ENCODE data around the gene GLMP. TPM values are rescaled to one million over a fixed set of nuclear protein-coding genes. Genes with fewer than 3 reads are reported as not detected.

GLMP gene
- total RNA-seq = 55.1 and 111 TPM in 2 replicates

GRCh38 chr1:156295391-156295947 is at the start of gene GLMP:
Gene GLMP, minus strand, starts transcription at chr1:156295679. Its CDS starts 34 bp downstream, at chr1:156295645.

GRCh38 chr1:156338180-156338976 is 42.9 kb upstream of the GLMP start, which contains the start of the genes CCT3 and TSACC:
Gene CCT3, minus strand, starts transcription at chr1:156338292. Its CDS starts 108 bp downstream, at chr1:156338184.
Gene TSACC, plus strand, starts transcription at chr1:156338526. Its CDS starts 1,232 bp downstream, at chr1:156339758.

GRCh38 chr1:156298852-156299357 is 3.4 kb upstream of the GLMP start, which contains the start of gene VHLL:
Gene VHLL, minus strand, starts transcription at chr1:156299307. Its CDS starts 118 bp downstream, at chr1:156299189.

GRCh38 chr1:156284112-156284511 is 11.4 kb downstream of the GLMP start, which contains the start of gene TMEM79:
Gene TMEM79, plus strand, starts transcription at chr1:156284325. Its CDS starts 902 bp downstream, at chr1:156285227.

GRCh38 chr1:156282479-156283222 is 12.8 kb downstream of the GLMP start, which contains the start of gene SMG5:
Gene SMG5, minus strand, starts transcription at chr1:156282825. Its CDS starts 145 bp downstream, at chr1:156282680.

GRCh38 chr1:156247460-156248322 is 47.8 kb downstream of the GLMP start, which contains the start of gene PAQR6:
Gene PAQR6, minus strand, starts transcription at chr1:156248056. Its CDS starts 1,325 bp downstream, at chr1:156246731.

Other genes starting within 250 kb of the GLMP start
- 18.4 and 27.2 TPM in 2 replicates for gene UBQLN4, start 241.9 kb downstream of the GLMP start, total RNA-seq
- gene LAMTOR2, start 240.9 kb downstream of the GLMP start, total RNA-seq = 23.4 and 35.2 TPM in 2 replicates
- not detected in 2 replicates for gene RAB25, start 234.5 kb downstream of the GLMP start, total RNA-seq
- 0.22 and 2.3 TPM in 2 replicates for gene MEX3A, start 213.2 kb downstream of the GLMP start, total RNA-seq
- 571 and 1,162 TPM in 2 replicates for gene LMNA, start 181.0 kb downstream of the GLMP start, total RNA-seq
- 0.43 and 0.44 TPM in 2 replicates for gene SEMA4A, start 142.1 kb downstream of the GLMP start, total RNA-seq
- gene SLC25A44, start 101.6 kb downstream of the GLMP start, total RNA-seq = 17.3 and 18.6 TPM in 2 replicates
- 36.5 and 39.2 TPM in 2 replicates for gene PMF1, start 82.7 kb downstream of the GLMP start, total RNA-seq
- gene BGLAP, start 53.5 kb downstream of the GLMP start, total RNA-seq = 0.57 TPM in 1 of 2 replicates, not detected in the other
- gene PAQR6, start 47.6 kb downstream of the GLMP start, total RNA-seq = 0.29 and 0.44 TPM in 2 replicates
- gene SMG5, start 12.9 kb downstream of the GLMP start, total RNA-seq = 66.7 and 80.2 TPM in 2 replicates
- 1.4 and 1.8 TPM in 2 replicates for gene TMEM79, start 11.4 kb downstream of the GLMP start, total RNA-seq
- gene VHLL, start 3.6 kb upstream of the GLMP start, total RNA-seq = 0.29 TPM in 1 of 2 replicates, not detected in the other
- gene CCT3, start 42.6 kb upstream of the GLMP start, total RNA-seq = 235 and 416 TPM in 2 replicates
- gene TSACC, start 42.8 kb upstream of the GLMP start, total RNA-seq = not detected in 2 replicates
- 0.14 TPM in 1 of 2 replicates, not detected in the other for gene RHBG, start 73.5 kb upstream of the GLMP start, total RNA-seq
- 23.2 and 29.8 TPM in 2 replicates for gene MEF2D, start 205.1 kb upstream of the GLMP start, total RNA-seq

Measured in placental pericyte (primary cell).